ENCODE results near the gene RIPK1. TPM values are rescaled to one million over a fixed set of nuclear protein-coding genes. Genes with fewer than 3 reads are reported as not detected.

RIPK1 gene
- total and polyA plus RNA-seq, 9 of the 15 experiments (the other 6 are each of a cell fraction or from before 2014, with no cell fraction given): 3.8 to 24.9 (median 17.7) TPM

DNA sequence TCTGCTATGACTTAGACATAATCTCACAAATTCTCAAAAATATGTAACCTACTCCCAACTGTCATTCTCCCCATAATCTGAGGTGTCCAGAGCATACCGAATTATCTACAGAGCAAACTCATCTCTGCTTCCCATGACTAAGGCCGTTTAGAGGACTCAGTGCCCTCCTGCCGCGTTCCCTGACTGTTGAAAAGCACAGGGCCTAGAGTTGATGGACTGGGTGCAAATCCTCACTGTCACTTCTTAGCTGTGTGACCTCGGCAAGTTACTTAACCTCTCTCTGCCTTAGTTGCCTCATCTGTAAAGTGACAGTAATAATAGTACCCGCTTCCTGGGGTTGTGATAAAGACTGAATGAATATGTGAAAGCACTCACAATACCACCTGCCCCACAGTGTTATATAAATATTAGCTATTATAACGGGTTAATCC, 93.8 kb downstream of the RIPK1 start (continued):
- TF ChIP-seq, protein P1, sequence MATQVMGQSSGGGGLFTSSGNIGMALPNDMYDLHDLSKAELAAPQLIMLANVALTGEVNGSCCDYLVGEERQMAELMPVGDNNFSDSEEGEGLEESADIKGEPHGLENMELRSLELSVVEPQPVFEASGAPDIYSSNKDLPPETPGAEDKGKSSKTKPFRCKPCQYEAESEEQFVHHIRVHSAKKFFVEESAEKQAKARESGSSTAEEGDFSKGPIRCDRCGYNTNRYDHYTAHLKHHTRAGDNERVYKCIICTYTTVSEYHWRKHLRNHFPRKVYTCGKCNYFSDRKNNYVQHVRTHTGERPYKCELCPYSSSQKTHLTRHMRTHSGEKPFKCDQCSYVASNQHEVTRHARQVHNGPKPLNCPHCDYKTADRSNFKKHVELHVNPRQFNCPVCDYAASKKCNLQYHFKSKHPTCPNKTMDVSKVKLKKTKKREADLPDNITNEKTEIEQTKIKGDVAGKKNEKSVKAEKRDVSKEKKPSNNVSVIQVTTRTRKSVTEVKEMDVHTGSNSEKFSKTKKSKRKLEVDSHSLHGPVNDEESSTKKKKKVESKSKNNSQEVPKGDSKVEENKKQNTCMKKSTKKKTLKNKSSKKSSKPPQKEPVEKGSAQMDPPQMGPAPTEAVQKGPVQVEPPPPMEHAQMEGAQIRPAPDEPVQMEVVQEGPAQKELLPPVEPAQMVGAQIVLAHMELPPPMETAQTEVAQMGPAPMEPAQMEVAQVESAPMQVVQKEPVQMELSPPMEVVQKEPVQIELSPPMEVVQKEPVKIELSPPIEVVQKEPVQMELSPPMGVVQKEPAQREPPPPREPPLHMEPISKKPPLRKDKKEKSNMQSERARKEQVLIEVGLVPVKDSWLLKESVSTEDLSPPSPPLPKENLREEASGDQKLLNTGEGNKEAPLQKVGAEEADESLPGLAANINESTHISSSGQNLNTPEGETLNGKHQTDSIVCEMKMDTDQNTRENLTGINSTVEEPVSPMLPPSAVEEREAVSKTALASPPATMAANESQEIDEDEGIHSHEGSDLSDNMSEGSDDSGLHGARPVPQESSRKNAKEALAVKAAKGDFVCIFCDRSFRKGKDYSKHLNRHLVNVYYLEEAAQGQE (IDR thresholded peaks at IDR 0.05; ENCODE audit: borderline replicate concordance): no peak
- TF ChIP-seq, protein P1 (CRISPR knock-in tag; IDR thresholded peaks at IDR 0.05; ENCODE audit: low read depth): no peak
- TF ChIP-seq RBFOX2 (IDR thresholded peaks at IDR 0.05; ENCODE audit: low read depth, low read length) (no peak), ZBTB11 (CRISPR knock-in tag; IDR thresholded peaks at IDR 0.05) (no peak), USF1 (CRISPR knock-in tag; IDR thresholded peaks at IDR 0.05) (no peak), SETDB1 (IDR thresholded peaks at IDR 0.05; ENCODE audit: low read length) (no peak), ZNF511 (CRISPR knock-in tag; IDR thresholded peaks at IDR 0.05) (no peak), GTF2A2 (tag; IDR thresholded peaks at IDR 0.05) (no peak), ZFP30 (CRISPR knock-in tag; IDR thresholded peaks at IDR 0.05; ENCODE audit: borderline replicate concordance) (no peak), CTCFL (IDR thresholded peaks at IDR 0.05; ENCODE audit: borderline replicate concordance, insufficient read depth, low read depth, low read length, poor library complexity, severe bottlenecking) (no peak)
